A673 (cell line): Measurements from ENCODE around the gene PAM16. TPM values are rescaled to one million over a fixed set of nuclear protein-coding genes. Genes with fewer than 3 reads are reported as not detected.
"Not testable (repeated sequence)": the region's sequence is repeated elsewhere in the genome, so short reads cannot be mapped to it uniquely, and the experiment has no call there.

Experiments used
- BruUV-seq: library from RNA; stranded (reverse); fragments of 400-500 nt; replicated peaks from 2 replicates; lab custom pipeline; 2021; lab: Mats Ljungman, UMichigan
- CTCF ChIA-PET: fragments of 300-600 bp; sonication (Branson Sonifier 250); formaldehyde crosslinking; loops from one replicate; lab custom pipeline; 2022; ENCODE audit warnings: antibody characterized with exemption; lab: Charles Lee
- POLR2A ChIA-PET: fragments of 300-600 bp; sonication (Branson Sonifier 250); formaldehyde crosslinking; loops from one replicate; lab custom pipeline; 2022; ENCODE audit warnings: antibody characterized with exemption; ENCODE audit not compliant: low non-redundant PET; lab: Charles Lee
- DNase-seq: peaks from one replicate; pipeline ENCODE4 v3.0.0-alpha.2; 2015; ENCODE audit warnings: low spot score
- H3K27ac ChIP-seq: fragments of 200-600 bp; sonication (generic); 2 replicates; pipeline ENCODE4 v1.5.1; 2016; ENCODE audit warnings: mixed run types, low read depth, mild to moderate bottlenecking, mixed read lengths, antibody characterized with exemption, low read length; ENCODE audit not compliant: poor library complexity, severe bottlenecking
- H3K27me3 ChIP-seq: fragments of 200-600 bp; sonication (generic); replicated peaks from 2 replicates; pipeline ENCODE4 v1.6.1; 2017; ENCODE audit warnings: mixed run types, low read depth, mild to moderate bottlenecking, mixed read lengths, antibody characterized with exemption, low read length; ENCODE audit not compliant: insufficient read depth, poor library complexity
- H3K36me3 ChIP-seq: fragments of 200-600 bp; sonication (generic); 2 replicates; pipeline ENCODE4 v1.6.1; 2016; ENCODE audit warnings: mixed run types, mild to moderate bottlenecking, mixed read lengths, antibody characterized with exemption, low read length; ENCODE audit not compliant: insufficient read depth, poor library complexity, severe bottlenecking
- H3K4me1 ChIP-seq: fragments of 200-600 bp; sonication (generic); 2 replicates; pipeline ENCODE4 v1.6.1; 2017; ENCODE audit warnings: mixed run types, mild to moderate bottlenecking, mixed read lengths, antibody characterized with exemption, low read length; ENCODE audit not compliant: insufficient read depth, poor library complexity, severe bottlenecking
- H3K4me3 ChIP-seq: fragments of 200-600 bp; sonication (generic); 2 replicates; pipeline ENCODE4 v1.5.1; 2016; ENCODE audit warnings: low read depth, mixed run types, mild to moderate bottlenecking, mixed read lengths, low read length; ENCODE audit not compliant: poor library complexity, severe bottlenecking
- H3K9me3 ChIP-seq: fragments of 200-600 bp; sonication (generic); 2 replicates; pipeline ENCODE4 v1.6.1; 2016; ENCODE audit warnings: mixed run types, low read depth, mild to moderate bottlenecking, mixed read lengths, antibody characterized with exemption, low read length; ENCODE audit not compliant: poor library complexity, severe bottlenecking
- EZH2 ChIP-seq: fragments of 200-600 bp; sonication (generic); IDR thresholded peaks from 2 replicates; pipeline ENCODE4 v1.6.1; 2017; ENCODE audit warnings: borderline replicate concordance, low read depth, mild to moderate bottlenecking, mixed read lengths, antibody characterized with exemption, low read length; ENCODE audit not compliant: poor library complexity, severe bottlenecking
- intact Hi-C: fragments of 100-400 bp; cut with micrococcal nuclease; formaldehyde crosslinking; loops from one replicate; pipeline ENCODE4 v1.10.0; 2022; ENCODE audit not compliant: unreplicated experiment
- total RNA-seq: library from RNA; stranded (reverse); gene quantifications from 2 replicates; pipeline ENCODE4 v1.2.3, GENCODE V29; 2021
- TF ChIP-seq, protein P1 (sequence below): fragments of 300-800, 200-600 bp; sonication (generic); conservative IDR thresholded peaks from 2 replicates; pipeline ENCODE4 v1.5.1; 2017; ENCODE audit warnings: low read depth, mild to moderate bottlenecking, antibody characterized with exemption, low read length, moderate library complexity, mixed read lengths

Gene PAM16
- total RNA-seq, 1 experiment from 2014 or later = 90.3 TPM

DNA sequence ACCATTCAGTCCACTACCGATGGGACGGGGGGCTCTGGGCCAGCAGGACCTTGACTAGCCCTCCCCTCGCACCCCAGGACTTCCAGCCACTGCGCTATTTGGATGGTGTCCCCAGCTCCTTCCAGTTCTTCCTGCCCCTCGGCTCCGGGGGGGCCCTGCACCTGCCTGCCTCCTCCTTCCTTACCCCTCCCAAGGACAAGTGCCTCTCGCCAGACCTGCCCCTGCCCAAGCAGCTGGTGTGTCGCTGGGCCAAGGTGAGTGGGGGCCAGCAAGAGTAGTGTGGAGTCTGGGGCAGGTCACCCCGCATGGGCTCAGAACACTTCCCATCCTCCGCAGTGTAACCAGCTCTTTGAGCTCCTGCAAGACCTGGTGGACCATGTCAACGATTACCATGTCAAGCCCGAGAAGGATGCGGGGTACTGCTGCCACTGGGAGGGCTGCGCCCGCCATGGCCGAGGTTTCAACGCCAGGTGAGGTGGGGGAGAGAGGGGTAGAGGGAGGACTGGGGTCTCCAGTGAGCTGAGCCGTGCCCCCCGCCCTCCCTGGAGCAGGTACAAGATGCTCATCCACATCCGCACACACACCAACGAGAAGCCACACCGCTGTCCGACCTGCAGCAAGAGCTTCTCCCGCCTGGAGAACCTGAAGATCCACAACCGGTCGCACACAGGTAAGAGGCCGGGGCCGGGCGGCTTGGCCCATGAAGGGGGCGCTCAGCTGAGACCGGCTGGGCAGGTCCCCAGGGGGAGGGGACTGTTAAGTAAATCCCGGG lies 16.2 kb downstream of the PAM16 start:
- CTCF ChIA-PET = interaction anchor here (0.5 kb wide), 1 partner anchor 68 kb away, joined by 3 read pairs; no protein-coding TSS in a partner anchor
- BruUV-seq = no TSS peak

DNA sequence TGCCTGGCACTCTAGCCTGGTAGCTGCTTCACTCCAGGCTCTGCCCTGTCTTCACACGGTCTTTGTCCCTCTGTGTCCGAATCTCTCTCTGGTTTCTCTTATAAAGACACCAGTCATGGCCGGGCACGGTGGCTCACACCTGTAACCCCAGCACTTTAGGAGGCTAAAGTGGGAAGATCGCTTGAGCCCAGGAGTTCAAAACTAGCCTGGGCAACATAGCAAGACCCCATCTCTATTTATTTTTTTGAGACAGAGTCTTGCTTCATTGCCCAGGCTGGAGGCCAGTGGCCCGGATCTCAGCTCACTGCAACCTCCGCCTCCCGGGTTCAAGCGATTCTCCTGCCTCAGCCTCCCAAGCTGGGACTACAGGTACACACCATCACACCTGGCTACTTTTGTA lies 17.4 kb downstream of the PAM16 start:
- intact Hi-C loops = loop anchor here (10.0 kb wide), 1 partner anchor 139 kb away; no protein-coding TSS in a partner anchor
- H3K4me3 ChIP-seq, H3K27me3 ChIP-seq, BruUV-seq, H3K9me3 ChIP-seq, H3K4me1 ChIP-seq, H3K36me3 ChIP-seq, DNase-seq, H3K27ac ChIP-seq, POLR2A ChIA-PET: not testable (repeated sequence)
- CTCF ChIA-PET = interaction anchor here (0.6 kb wide), 1 partner anchor 46 kb away, joined by 7 read pairs; no protein-coding TSS in a partner anchor

More for the DNA sequence above, 16.2 kb downstream of the PAM16 start:
- intact Hi-C loops = loop anchor here (10.0 kb wide), 1 partner anchor 140 kb away; no protein-coding TSS in a partner anchor
- H3K36me3 ChIP-seq = peaks cover 20% of the 10 kb centered on the region
- H3K27me3 ChIP-seq = no peaks in the 10 kb centered on the region
- H3K4me1 ChIP-seq = peaks cover 11% of the 10 kb centered on the region
- no peaks in the 10 kb centered on the region for H3K9me3 ChIP-seq
- no peak overlapping the region for H3K27ac ChIP-seq
- TF ChIP-seq, protein P1, sequence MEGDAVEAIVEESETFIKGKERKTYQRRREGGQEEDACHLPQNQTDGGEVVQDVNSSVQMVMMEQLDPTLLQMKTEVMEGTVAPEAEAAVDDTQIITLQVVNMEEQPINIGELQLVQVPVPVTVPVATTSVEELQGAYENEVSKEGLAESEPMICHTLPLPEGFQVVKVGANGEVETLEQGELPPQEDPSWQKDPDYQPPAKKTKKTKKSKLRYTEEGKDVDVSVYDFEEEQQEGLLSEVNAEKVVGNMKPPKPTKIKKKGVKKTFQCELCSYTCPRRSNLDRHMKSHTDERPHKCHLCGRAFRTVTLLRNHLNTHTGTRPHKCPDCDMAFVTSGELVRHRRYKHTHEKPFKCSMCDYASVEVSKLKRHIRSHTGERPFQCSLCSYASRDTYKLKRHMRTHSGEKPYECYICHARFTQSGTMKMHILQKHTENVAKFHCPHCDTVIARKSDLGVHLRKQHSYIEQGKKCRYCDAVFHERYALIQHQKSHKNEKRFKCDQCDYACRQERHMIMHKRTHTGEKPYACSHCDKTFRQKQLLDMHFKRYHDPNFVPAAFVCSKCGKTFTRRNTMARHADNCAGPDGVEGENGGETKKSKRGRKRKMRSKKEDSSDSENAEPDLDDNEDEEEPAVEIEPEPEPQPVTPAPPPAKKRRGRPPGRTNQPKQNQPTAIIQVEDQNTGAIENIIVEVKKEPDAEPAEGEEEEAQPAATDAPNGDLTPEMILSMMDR = no peak
- no peak for TF ChIP-seq EZH2
- no peak for DNase-seq
- H3K4me3 ChIP-seq = no peak overlapping the region
- POLR2A ChIA-PET = no interaction called here

DNA sequence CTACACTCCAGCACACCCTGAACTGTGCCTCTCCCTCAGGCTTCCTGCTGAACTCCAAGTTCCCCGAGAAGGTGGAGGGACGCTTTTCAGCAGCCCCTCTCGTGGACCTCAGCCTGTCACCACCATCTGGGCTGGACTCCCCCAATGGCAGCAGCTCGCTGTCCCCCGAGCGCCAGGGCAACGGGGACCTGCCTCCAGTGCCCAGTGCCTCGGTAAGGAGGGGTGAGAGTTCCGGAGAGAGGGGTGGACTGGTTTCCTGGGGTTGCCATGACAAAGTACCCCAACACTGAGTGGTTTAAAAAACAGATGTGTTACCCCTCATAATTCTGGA lies 17.8 kb downstream of the PAM16 start:
- intact Hi-C loops = loop anchor here (10.0 kb wide), 1 partner anchor 138 kb away; no protein-coding TSS in a partner anchor
- Histone ChIP-seq H3K4me3 (no peak overlapping the region), H3K27me3 (no peaks in the 10 kb centered on the region), H3K27ac (no peak overlapping the region), H3K36me3 (peaks cover 5% of the 10 kb centered on the region), H3K4me1 (peaks cover 6% of the 10 kb centered on the region), H3K9me3 (no peaks in the 10 kb centered on the region)
- BruUV-seq = no TSS peak
- ChIA-PET POLR2A (no interaction called here), CTCF (interaction anchor here (0.6 kb wide), 1 partner anchor 47 kb away, joined by 7 read pairs; no protein-coding TSS in a partner anchor)
- no peak for DNase-seq
- TF ChIP-seq, protein P1 = no peak
- no peak for TF ChIP-seq EZH2
